AG08395 (cell line): Measurements from ENCODE around the gene GOLGA8J.
"Not testable (repeated sequence)": the region's sequence is repeated elsewhere in the genome, so short reads cannot be mapped to it uniquely, and the experiment has no call there.

Source experiments
- DNase-seq: peaks from one replicate; pipeline ENCODE4 v3.0.0; 2012; ENCODE audit warnings: mixed read lengths, low spot score

GOLGA8J gene

DNA sequence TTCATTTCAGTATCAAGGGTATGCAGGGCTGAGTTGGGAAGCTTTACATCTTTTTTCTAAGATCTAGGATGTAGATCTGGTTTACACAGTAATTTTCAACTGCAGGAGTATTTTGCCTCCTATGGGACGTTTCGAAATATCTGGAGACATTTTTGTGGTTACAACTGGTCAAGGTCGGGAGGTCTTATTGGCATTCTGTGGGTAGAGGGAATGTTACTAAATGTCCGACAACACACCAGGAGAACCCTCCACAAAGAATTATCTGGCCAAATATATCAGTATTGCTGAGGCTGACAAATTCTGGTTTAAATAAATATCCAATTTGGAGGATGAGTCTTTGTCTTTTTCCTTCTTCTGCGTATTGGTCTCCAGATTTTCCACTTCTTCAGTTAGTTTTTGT is 1.9 kb upstream of the GOLGA8J start:
- DNase-seq, result peak; percentile 11

DNA sequence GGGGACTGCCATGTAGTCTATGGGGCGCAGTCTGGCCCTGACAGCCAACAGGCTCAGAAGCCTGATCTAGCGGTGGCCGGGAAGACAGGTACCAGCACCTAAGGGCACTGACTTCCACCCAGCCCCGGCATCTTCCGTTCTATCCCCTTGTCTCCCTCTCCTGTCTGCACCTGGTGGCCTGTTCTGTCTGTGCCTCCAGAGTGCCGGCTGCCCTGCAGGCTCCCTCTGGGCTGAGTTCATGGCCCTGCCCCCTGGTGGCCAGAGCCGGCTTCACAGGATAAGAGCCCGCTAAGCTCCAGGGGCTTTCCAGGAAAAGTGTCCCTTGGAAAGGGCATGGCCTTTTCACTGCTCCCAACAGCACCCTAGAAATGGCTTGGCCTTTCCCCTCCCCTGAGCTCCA is 15.1 kb downstream of the GOLGA8J start:
- not testable (repeated sequence) for DNase-seq

DNA sequence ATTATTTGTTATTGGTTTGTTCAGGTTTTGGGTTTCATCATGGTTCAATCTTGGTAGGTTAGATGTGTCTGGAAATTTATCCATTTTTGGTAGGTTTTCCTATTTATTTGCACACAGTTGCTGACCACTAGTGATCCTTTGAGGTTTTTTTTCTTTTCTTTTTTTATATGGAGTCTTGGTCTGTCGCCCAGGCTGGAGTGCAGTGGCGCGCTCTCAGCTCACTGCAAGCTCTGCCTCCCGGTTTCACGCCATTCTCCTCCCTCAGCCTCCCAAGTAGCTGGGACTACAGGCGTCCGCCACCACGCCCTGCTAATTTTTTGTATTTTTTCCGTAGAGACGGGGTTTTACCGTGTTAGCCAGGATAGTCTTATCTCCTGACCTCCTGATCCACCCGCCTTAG is 20.1 kb downstream of the GOLGA8J start:
- DNase-seq, result not testable (repeated sequence)

DNA sequence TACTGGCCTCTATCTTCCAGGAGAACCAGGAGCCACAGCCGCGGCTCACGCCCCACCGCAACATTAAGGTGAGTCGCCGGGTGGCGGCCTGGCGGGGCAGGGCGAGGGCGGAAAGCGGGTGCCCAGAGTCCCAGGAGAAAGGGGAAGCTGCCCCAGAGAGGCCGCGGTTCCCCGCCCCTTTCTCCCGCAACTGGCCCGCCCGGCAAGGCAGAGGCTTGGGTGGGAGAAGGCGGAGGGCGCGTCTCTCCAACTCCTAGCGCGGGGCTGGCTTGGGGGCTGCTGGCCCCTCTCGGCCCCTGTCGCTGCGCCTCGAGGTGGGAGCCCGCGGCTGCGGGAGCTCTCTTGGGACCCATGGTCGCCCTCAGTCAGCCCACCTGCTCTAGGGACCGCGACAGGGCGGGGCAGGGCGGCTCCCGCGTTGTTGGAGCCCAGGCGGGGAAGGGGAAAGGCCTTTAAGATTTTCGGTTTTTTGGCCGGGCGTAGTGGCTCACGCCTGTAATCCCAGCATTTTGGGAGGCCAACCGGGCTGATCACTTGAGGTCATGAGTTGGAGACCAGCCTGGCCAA is 21.3 kb downstream of the GOLGA8J start:
- not testable (repeated sequence) for DNase-seq

DNA sequence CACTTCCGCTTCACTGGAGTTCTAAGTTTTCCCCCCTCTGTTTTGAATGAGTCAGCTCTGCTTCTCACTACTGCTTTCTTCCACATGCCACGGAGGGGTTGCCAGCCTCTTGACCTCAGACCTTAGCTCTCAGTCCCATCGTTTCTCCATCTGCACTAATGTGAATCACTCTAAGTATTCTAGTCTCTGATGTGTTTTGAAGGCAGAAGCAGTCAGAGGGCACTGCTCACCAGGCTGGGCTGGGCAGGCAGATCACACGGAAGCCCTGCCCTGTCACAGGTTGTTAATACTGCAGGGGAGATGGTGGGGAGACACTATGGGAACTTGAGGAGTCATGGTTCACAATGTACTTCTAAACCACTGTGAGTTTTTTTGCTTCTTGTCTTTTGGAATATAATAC is 27.8 kb downstream of the GOLGA8J start:
- not testable (repeated sequence) for DNase-seq

DNA sequence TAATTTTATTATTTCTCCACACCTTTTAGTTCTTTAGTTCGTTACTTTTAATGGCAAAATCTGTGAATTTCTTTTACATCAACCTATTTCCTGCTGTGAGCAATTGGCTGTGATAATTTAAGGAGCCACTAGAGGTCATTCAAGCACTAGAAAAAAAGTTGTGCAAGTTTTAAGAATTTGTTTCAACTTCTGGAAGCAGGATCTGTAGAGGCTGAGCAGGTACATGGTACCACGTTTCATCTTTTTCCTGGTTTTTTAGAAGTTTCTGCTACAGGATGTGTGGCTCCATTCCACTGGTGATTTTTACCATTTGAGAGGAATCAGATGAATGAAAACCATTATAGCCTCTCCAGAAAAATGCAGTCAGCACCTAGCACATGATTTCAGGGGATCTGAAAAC is 47.3 kb downstream of the GOLGA8J start:
- DNase-seq, result not testable (repeated sequence)

DNA sequence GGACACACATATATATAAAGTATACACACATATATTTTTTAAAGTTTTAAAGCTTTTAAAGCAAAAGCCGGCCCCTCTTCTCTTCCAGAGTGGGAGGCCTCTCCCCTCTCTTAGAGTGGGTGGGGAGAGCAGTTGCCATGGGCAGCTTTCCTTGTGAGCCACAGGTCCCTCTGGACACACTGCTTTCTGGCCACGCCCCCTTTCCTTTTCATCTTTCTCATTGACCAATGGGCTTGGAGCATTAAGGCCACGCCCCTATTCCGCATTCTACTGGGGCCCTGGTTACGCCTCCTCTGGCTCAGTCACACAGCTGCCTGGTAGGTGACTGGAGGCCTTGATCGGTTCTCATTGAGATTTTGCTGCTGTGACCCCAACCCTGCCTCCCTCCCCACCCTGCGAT is 52.0 kb downstream of the GOLGA8J start, which contains the start of gene GOLGA8T:
Gene GOLGA8T (plus strand): TSS at position 301 of the 400 bp plus-strand sequence. CDS start 98 bp downstream, at position 399.
- DNase-seq, result not testable (repeated sequence)
